WTC11 (cell line): ENCODE data around the gene CHD6.

Source experiments
- CREB1 ChIP-seq: sonication (generic); formaldehyde crosslinking; IDR thresholded peaks from 2 replicates; pipeline ENCODE4 v1.8.0; 2023; ENCODE audit warnings: mild to moderate bottlenecking, missing genetic modification reagents
- JUN ChIP-seq: sonication (generic); formaldehyde crosslinking; IDR thresholded peaks from 2 replicates; pipeline ENCODE4 v1.8.0; 2023; ENCODE audit warnings: mild to moderate bottlenecking, missing genetic modification reagents
- NFATC4 ChIP-seq: fragments of 250-450 bp; sonication (Bioruptor Pico); IDR thresholded peaks from 2 replicates; pipeline ENCODE4 v1.9.0; 2021; ENCODE audit warnings: mild to moderate bottlenecking
- TF ChIP-seq, protein P1 (sequence below): fragments of 200-600 bp; IDR thresholded peaks from 2 replicates; pipeline ENCODE4 v1.8.0; 2022; ENCODE audit warnings: antibody characterized with exemption
- TF ChIP-seq, protein P2 (sequence below): fragments of 250-450 bp; sonication (Bioruptor Pico); IDR thresholded peaks from 2 replicates; pipeline ENCODE4 v2.1.2; 2022; ENCODE audit warnings: mild to moderate bottlenecking, moderate library complexity

- TF ChIP-seq, protein P1, sequence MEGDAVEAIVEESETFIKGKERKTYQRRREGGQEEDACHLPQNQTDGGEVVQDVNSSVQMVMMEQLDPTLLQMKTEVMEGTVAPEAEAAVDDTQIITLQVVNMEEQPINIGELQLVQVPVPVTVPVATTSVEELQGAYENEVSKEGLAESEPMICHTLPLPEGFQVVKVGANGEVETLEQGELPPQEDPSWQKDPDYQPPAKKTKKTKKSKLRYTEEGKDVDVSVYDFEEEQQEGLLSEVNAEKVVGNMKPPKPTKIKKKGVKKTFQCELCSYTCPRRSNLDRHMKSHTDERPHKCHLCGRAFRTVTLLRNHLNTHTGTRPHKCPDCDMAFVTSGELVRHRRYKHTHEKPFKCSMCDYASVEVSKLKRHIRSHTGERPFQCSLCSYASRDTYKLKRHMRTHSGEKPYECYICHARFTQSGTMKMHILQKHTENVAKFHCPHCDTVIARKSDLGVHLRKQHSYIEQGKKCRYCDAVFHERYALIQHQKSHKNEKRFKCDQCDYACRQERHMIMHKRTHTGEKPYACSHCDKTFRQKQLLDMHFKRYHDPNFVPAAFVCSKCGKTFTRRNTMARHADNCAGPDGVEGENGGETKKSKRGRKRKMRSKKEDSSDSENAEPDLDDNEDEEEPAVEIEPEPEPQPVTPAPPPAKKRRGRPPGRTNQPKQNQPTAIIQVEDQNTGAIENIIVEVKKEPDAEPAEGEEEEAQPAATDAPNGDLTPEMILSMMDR = no peak
- TF ChIP-seq JUN (CRISPR knock-in tag) (no peak), CREB1 (CRISPR knock-in tag) (no peak), NFATC4 (no peak)
- TF ChIP-seq, protein P2, sequence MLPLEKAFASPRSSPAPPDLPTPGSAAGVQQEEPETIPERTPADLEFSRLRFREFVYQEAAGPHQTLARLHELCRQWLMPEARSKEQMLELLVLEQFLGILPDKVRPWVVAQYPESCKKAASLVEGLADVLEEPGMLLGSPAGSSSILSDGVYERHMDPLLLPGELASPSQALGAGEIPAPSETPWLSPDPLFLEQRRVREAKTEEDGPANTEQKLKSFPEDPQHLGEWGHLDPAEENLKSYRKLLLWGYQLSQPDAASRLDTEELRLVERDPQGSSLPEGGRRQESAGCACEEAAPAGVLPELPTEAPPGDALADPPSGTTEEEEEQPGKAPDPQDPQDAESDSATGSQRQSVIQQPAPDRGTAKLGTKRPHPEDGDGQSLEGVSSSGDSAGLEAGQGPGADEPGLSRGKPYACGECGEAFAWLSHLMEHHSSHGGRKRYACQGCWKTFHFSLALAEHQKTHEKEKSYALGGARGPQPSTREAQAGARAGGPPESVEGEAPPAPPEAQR (CRISPR knock-in tag) = no peak
Observed at GRCh38 chr20:41468994-41469600, 149.1 kb downstream of the CHD6 start.
